HG02571 (cell line): ENCODE data around the gene KCNJ10.
"Not testable (repeated sequence)": the region's sequence is repeated elsewhere in the genome, so short reads cannot be mapped to it uniquely, and the experiment has no call there.

ENCODE experiments used
- ATAC-seq: cut with Tn5 transposase; IDR thresholded peaks from one replicate; pipeline ENCODE4 v1.9.1; 2021; ENCODE audit warnings: mild to moderate bottlenecking, moderate library complexity; ENCODE audit not compliant: unreplicated experiment

KCNJ10 gene

GRCh38 chr1:160062230-160062532 lies 7.8 kb downstream of the KCNJ10 start:
- no peak for ATAC-seq

- ATAC-seq = no peak
Measured at GRCh38 chr1:160061369-160062229, 8.4 kb downstream of the KCNJ10 start.

- no peak for ATAC-seq
Measured at GRCh38 chr1:160058087-160058486, 11.9 kb downstream of the KCNJ10 start.

GRCh38 chr1:160056648-160057169 lies 13.3 kb downstream of the KCNJ10 start:
- ATAC-seq = no peak

GRCh38 chr1:160053548-160054365 lies 16.2 kb downstream of the KCNJ10 start:
- ATAC-seq = no peak

- ATAC-seq = no peak
Measured at GRCh38 chr1:160052936-160053335, 17.0 kb downstream of the KCNJ10 start.

- no peak for ATAC-seq
Measured at GRCh38 chr1:160050619-160051018, 19.3 kb downstream of the KCNJ10 start.

- ATAC-seq = not testable (repeated sequence)
Measured at GRCh38 chr1:160050182-160050581, 19.8 kb downstream of the KCNJ10 start.

GRCh38 chr1:160049101-160049500 lies 20.9 kb downstream of the KCNJ10 start:
- no peak for ATAC-seq

- ATAC-seq = no peak
Measured at GRCh38 chr1:160048335-160048734, 21.6 kb downstream of the KCNJ10 start.

- peak; percentile 51 for ATAC-seq
Measured at GRCh38 chr1:160047111-160047991, 22.6 kb downstream of the KCNJ10 start.

GRCh38 chr1:160046494-160047110 lies 23.4 kb downstream of the KCNJ10 start:
- ATAC-seq = peak; percentile 72

GRCh38 chr1:160045653-160046052 lies 24.3 kb downstream of the KCNJ10 start:
- no peak for ATAC-seq

- no peak for ATAC-seq
Measured at GRCh38 chr1:160043543-160043942, 26.4 kb downstream of the KCNJ10 start.

- no peak for ATAC-seq
Measured at GRCh38 chr1:160040476-160040875, 29.5 kb downstream of the KCNJ10 start.

GRCh38 chr1:160032165-160032820 lies 37.7 kb downstream of the KCNJ10 start:
- peak; percentile 17 for ATAC-seq

- ATAC-seq = peak; percentile 96
Measured at GRCh38 chr1:160031365-160032164, 38.4 kb downstream of the KCNJ10 start, which contains the start of gene PIGM. Gene PIGM, minus strand, starts transcription at chr1:160031990. Its CDS starts 251 bp downstream, at chr1:160031739.

- ATAC-seq = no peak
Measured at GRCh38 chr1:160030657-160031364, 39.1 kb downstream of the KCNJ10 start.
